GOT3 (cell line): Measurements from ENCODE around the gene TRIM52.
"Not testable (repeated sequence)": the region's sequence is repeated elsewhere in the genome, so short reads cannot be mapped to it uniquely, and the experiment has no call there.

Experiments used
- DNase-seq: peaks from one replicate; lab custom pipeline; 2025; ENCODE audit warnings: mixed read lengths; lab: John Stamatoyannopoulos, UW

The TRIM52 gene

DNA sequence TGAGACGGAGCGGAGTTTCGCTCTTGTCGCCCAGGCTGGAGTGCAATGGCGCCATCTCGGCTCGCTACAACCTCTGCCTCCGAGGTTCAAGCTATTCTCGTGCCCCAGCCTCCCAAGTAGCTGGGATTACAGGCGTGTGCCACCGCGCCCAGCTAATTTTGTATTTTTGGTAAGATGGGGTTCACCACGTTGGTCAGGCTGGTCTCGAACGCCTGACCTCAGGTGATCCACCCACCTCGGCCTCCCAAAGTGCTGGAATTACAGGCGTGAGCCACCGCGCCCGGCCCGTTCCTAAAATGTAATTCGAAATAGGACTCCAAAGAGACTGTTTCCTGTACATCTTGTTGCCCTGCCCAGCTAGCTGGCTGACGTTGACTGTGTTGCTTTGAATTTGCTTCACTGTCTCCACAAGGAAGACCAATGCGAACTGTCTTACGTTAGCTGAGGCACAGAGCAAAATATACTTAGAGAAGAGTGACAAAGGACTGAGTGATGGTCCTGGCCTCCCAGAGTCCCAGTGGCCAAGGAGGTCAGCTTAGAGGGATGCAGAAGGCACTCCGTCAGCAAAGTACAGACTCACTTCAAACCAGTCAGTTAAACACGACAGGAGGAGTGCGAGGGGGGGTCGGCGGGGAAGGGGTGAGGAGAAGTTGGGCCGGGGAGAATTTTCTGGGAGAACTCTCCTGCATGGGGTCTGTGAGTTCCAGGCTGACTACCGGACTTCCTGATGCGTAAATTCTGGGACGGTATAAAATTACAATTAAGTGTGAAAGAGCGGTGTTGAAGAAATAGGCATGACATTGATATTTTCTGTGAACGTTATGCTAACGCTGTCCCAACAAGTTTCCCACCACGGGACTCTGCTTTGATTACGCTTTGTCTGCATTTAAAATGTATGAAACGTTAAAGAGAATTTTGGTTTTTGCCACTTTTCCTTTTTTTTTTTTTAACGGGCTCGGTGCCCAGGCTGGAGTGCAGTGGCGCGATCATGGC, 44.6 kb downstream of the TRIM52 start:
- DNase-seq, result no peak

DNA sequence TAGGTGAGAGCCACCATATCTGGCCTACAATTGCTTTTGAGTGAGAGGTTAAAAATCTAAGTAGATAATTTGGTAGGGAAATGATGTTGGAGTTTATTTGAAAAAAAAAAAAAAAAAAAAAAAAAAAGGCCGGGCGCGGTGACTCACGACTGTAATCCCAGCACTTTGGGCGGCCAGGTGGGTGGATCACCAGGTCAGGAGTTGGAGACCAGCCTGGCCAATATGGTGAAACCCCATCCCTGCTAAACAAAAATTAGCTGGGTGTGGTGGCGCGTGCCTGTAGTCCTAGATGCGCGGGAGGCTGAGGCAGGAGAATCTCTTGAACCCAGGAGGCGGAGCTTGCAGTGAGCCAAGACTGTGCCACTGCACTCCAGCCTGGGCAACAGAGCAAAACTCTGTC, 46.7 kb downstream of the TRIM52 start:
- not testable (repeated sequence) for DNase-seq

DNA sequence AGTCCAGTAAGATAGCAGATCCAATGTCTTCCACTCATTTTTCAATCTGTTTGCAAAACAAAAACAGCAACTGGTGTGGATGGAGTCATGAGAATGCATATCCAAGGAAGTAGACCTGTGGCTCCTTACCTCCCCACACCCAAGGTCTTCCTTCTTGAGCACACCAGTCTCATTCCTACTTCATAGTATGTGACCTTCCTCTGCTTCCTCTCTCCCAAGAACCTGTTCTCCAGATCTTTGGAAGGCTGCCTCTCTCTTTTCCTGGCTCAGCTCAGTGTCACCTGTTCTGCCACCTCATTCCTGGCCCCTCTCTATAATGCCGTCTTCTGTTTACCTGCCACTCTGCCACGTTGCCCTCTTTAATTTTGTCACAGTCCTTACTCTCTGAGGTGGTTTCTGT, 48.0 kb downstream of the TRIM52 start:
- no peak for DNase-seq

DNA sequence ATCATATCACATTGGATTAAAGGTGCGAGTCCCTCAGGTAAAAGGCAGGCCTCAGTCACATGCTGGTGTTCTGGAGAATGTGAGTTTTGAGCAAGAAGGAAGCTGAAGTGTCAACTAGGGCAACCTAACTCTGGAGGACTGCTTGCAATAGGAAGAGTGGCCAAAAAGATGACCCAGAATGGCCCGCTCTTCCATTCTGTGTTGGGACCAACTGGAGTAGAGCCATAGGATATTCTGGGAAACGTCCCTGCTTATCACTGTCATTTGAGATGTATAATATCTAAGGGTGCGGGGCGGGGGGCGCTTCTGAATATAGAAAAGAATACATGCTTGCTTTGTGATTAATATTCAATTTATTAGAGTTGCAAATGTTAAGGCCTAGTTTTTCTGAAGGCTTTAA, 48.9 kb downstream of the TRIM52 start:
- DNase-seq, result no peak

DNA sequence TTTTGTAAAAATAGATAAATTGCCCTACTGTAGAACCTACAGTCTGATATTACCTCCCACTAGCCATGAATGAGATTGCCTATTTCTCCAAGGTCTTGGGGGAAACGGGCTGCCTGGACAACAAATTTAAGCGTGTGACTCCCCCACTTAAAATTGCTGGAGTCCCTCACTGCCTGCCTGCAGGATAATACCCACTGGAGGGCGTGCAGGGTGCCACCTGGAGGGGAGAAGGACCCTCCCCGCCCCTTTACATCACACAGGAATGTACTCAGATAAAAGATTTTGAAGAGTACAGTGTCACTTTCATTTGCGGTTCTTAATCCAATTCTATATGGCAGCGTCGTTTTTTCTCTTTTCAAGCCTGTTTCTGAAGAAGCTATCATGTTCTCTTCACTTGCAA, 49.7 kb downstream of the TRIM52 start:
- DNase-seq, result no peak

DNA sequence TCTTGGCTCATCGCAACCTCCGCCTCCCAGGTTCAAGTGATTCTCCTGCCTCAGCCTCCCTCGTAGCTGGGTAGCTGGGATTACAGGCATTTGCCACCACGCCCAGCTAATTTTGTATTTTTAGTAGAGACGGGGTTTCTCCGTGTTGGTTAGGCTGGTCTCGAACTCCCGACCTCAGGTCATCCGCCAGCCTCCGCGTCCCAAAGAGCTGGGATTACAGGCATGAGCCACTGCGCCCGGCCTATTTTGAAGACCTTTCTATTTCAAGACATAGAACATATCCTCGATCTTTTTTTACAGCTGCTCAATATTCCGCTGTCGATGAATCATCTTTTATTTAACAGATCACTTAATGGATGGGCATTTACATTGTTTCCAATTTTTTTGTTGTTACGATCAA, 50.2 kb downstream of the TRIM52 start:
- not testable (repeated sequence) for DNase-seq

DNA sequence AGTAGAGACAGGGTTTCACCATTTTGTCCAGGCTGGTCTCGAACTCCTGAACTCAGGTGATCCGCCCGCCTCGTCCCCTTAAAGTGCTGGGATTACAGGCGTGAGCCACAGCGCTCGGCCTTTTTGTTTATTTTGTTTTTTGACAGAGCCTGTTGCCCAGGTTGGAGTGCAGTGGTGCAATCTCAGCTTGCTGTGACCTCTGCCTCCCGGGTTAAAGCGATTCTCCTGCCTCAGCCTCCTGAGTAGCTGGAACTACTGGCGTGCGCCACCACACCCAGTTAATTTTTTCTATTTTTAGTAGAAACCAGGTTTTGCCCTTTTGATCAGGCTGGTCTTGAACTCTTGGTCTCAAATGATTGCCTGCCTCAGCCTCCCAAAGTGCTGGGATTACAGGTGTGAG, 50.8 kb downstream of the TRIM52 start:
- DNase-seq, result not testable (repeated sequence)

DNA sequence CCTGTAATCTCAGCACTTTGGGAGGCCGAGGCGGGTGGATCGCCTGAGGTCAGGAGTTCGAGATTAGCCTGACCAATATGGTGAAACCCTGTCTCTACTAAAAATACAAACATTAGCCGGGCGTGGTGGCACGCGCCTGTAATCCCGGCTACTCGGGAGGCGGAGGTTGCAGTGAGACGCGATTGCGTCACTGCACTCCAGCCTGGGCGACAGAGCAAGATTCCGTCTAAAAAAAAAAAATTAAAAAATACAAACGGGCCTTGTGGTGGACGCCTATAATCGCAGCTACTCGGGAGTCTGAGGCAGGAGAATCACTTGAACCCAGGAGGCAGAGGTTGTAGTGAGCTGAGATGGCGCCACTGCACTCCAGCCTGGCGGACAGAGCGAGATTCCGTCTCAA, 51.9 kb downstream of the TRIM52 start:
- not testable (repeated sequence) for DNase-seq

DNA sequence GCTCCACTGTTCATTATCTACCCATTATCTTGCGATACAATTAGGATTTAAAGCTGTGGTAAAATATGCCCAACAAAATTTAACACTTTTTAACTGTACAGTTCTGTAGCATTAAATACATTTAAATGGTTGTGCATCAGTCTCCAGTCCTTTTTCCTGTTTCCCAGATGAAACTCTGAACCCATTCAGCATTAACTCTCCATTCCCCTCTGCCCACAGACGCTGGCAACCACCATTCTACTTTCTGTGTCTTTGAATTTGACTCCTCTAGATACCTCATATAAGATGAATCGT, 53.0 kb downstream of the TRIM52 start:
- no peak for DNase-seq

DNA sequence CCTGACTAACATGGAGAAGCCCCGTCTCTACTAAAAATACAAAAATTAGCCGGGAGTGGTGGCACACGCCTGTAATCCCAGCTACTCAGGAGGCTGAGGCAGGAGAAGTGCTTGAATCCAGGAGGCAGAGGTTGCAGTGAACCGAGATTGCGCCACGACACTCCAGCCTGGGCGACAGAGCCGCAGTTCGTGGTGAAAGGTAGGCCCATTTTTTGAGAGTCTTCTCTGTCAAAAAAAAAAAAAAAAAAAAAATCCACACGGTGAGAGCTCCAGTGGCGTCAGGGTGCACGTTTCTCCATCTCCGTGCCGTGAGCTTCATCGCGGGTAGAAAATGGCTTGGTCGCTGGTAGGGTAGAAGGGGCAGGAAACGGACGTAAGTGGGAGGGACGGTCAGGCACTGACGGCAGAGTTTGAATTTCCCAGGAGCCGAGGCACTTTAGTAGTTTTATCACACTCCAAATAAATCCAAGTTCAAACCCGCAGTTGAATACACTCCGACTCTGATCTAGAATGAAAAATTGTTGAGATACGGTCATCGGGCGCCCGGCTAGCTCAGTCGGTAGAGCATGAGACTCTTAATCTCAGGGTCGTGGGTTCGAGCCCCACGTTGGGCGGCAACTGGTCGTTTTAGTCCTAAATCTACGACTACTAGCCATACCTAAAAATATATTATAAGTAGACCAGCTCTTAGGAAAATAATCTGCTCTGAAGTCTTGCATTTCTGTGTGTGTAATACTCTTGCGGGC, 53.6 kb downstream of the TRIM52 start:
- DNase-seq, result no peak

DNA sequence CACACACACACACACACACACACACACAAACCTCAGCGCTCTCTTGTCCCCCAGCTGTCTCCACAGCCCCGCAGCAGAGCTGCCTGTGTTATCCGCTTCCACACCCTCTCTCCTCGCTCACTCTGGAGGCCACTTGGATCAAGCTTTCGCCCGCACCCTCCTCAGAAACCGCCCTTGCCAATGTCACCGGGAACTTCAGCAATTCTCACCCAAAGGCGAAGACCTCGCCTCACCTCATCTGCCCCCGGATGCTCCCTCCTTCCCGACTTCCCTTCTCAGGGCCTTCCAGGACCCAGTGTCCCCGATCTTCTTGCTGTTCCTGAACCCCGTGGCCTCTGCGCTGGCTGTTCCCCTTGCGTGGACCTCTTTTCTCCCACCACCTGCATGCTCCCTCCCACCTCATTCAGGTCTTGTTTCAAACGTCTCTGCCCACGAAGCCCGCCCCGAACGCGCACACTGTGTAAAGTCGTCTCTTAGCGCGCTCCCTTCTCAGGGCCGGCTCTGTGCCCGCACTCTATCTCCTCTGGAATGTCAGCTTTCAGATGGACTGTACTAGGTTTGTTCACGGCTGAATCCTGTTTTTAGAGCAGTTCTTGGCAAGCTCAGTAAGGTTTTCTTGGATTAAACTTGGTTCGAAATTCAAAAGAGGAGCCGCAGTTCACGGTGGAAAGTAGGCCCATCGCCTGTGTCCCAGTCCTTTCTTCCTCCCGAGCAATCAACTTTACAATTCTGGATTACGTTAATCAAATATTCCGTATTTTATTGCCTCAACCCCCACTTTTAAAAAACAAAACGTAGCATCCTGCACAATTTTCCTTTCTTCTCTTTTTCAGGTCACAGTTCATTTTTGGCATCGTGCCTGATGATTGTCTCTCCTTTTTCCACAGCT, 54.9 kb downstream of the TRIM52 start:
- no peak for DNase-seq
